OCI-LY1 (cell line): ENCODE data around the gene OLFML1.

Source experiments
- H2AFZ ChIP-seq: fragments of 200-600 bp; sonication (generic), shearing (Covaris generic); 2 replicates; pipeline ENCODE4 v1.6.0; 2014; ENCODE audit warnings: antibody characterized with exemption, mild to moderate bottlenecking, low read length
- H3F3A ChIP-seq: fragments of 200-600 bp; sonication (generic), shearing (Covaris generic); 2 replicates; pipeline ENCODE4 v1.6.0; 2014; ENCODE audit warnings: mild to moderate bottlenecking, antibody characterized with exemption, low read length, moderate library complexity; ENCODE audit not compliant: insufficient read depth
- H3K27ac ChIP-seq: fragments of 200-600 bp; sonication (generic); 2 replicates; pipeline ENCODE4 v1.5.1; 2014; ENCODE audit warnings: low read length, mixed run types, mild to moderate bottlenecking, low read depth; ENCODE audit not compliant: poor library complexity, severe bottlenecking
- H3K27me3 ChIP-seq: fragments of 200-600 bp; sonication (generic); 2 replicates; pipeline ENCODE4 v1.6.0; 2014; ENCODE audit warnings: antibody characterized with exemption, mild to moderate bottlenecking, low read length, moderate library complexity; ENCODE audit not compliant: insufficient read depth
- H3K36me3 ChIP-seq: fragments of 200-600 bp; sonication (generic); 2 replicates; pipeline ENCODE4 v1.6.1; 2014; ENCODE audit warnings: mild to moderate bottlenecking, antibody characterized with exemption, low read length, moderate library complexity, mixed read lengths; ENCODE audit not compliant: insufficient read depth
- H3K4me1 ChIP-seq: fragments of 200-600 bp; sonication (generic); 2 replicates; pipeline ENCODE4 v1.5.1; 2014; ENCODE audit warnings: mild to moderate bottlenecking, low read length, moderate library complexity; ENCODE audit not compliant: insufficient read depth, severe bottlenecking
- H3K4me2 ChIP-seq: fragments of 200-600 bp; sonication (generic), shearing (Covaris generic); 2 replicates; pipeline ENCODE4 v1.6.1; 2014; ENCODE audit warnings: low read length
- H3K4me3 ChIP-seq: fragments of 200-600 bp; sonication (generic); 2 replicates; pipeline ENCODE4 v1.5.1; 2014; ENCODE audit warnings: low read length, low read depth, mild to moderate bottlenecking, mixed read lengths; ENCODE audit not compliant: poor library complexity, severe bottlenecking
- H3K79me2 ChIP-seq: fragments of 200-600 bp; shearing (Covaris generic); 2 replicates; pipeline ENCODE4 v1.6.1; 2016; ENCODE audit warnings: mixed run types, low read length, mixed read lengths; ENCODE audit not compliant: insufficient read depth
- H3K9ac ChIP-seq: fragments of 200-600 bp; sonication (generic), shearing (Covaris generic); 2 replicates; pipeline ENCODE4 v1.6.1; 2014; ENCODE audit warnings: mild to moderate bottlenecking, low read length, mixed read lengths
- H3K9me2 ChIP-seq: fragments of 200-600 bp; sonication (generic), shearing (Covaris generic); 2 replicates; pipeline ENCODE4 v1.6.1; 2014; ENCODE audit warnings: low read depth, mild to moderate bottlenecking, low read length, mixed read lengths
- H3K9me3 ChIP-seq: fragments of 200-600 bp; shearing (Covaris generic); 2 replicates; pipeline ENCODE4 v1.6.1; 2014; ENCODE audit warnings: low read length, mixed read lengths
- H4K20me1 ChIP-seq: fragments of 200-600 bp; sonication (generic), shearing (Covaris generic); 2 replicates; pipeline ENCODE4 v1.6.0; 2016; ENCODE audit warnings: mild to moderate bottlenecking, low read length; ENCODE audit not compliant: insufficient read depth
- CTCF ChIP-seq: fragments of 200-600 bp; sonication (generic), shearing (Covaris generic); IDR thresholded peaks from 2 replicates; pipeline ENCODE4 v1.5.1; 2017; ENCODE audit warnings: mild to moderate bottlenecking, antibody characterized with exemption, low read length, moderate library complexity, mixed read lengths
- EZH2 ChIP-seq: fragments of 200-600 bp; sonication (generic), shearing (Covaris generic); IDR thresholded peaks from 2 replicates; pipeline ENCODE4 v1.8.0; 2017; ENCODE audit warnings: borderline replicate concordance, mixed run types, mild to moderate bottlenecking, antibody characterized with exemption, low read length, moderate library complexity, mixed read lengths

Gene OLFML1

DNA sequence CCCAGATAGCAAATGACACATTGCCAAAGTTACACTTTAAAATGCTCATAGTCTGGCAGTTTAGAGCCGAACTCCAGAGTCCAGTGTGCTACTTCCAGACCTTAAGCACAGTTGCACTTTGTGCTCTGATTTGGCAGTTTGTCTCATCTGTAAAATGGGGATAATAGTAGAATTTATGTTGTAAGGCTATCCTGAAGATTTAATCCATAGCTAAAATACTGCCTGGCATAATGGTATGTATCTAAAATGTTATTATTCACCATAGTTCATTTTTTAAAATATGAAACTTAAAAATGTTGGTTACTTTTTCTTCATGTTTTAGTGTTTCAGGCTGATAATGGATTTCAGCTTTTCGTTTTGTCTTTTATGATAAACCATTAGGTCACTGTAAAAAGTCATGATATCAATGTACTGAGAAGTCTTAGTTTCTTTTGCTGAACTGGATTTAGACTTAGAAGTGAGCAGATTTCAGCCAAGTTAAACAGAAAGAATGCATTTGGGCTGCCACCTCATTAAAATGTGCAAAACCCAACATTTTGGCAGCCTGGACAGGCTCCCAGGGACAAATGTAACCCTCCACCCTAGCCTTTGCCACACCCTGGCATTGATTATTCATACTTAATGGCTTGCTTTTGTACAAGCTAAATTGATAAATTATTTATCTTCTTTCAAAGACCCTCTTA lies 933 bp downstream of the OLFML1 start:
- Histone ChIP-seq H3K4me1 (no peaks in the 10 kb centered on the region), H3K4me3 (no peak overlapping the region), H3K4me2 (no peak overlapping the region), H4K20me1 (no peaks in the 10 kb centered on the region), H3F3A (no peaks in the 10 kb centered on the region), H3K79me2 (no peaks in the 10 kb centered on the region), H3K27ac (no peak overlapping the region), H3K9me3 (no peaks in the 10 kb centered on the region), H3K36me3 (no peaks in the 10 kb centered on the region), H3K9ac (no peak overlapping the region), H3K9me2 (no peaks in the 10 kb centered on the region), H2AFZ (no peak overlapping the region), H3K27me3 (no peaks in the 10 kb centered on the region; the same call in 1 of the 2 replicates)
- TF ChIP-seq EZH2 (no peak), CTCF (no peak)

DNA sequence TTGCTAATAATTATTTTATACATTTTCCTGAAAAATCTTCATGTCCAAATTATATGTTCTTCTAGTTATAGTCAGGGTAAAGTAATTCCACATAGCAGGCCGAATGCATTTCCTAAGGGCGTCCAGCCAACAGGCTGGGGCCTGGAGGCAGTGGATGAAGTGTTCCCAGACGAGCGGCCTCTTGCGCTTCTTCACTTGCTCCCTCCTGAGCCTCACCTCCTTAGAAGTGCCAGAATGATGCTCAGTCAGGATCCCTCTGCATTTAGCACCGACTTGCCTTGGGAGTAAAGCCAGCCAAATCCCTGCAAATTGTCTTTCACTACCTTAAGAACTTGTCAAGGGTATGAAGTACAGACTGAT lies 1.5 kb downstream of the OLFML1 start:
- Histone ChIP-seq H3K27me3 (no peaks in the 10 kb centered on the region; the same call in 1 of the 2 replicates), H2AFZ (no peak overlapping the region), H3K36me3 (no peaks in the 10 kb centered on the region), H4K20me1 (no peaks in the 10 kb centered on the region), H3K4me3 (no peak overlapping the region), H3K9ac (no peak overlapping the region), H3K4me2 (no peak overlapping the region), H3F3A (no peaks in the 10 kb centered on the region), H3K4me1 (no peaks in the 10 kb centered on the region), H3K9me3 (no peaks in the 10 kb centered on the region), H3K9me2 (no peaks in the 10 kb centered on the region), H3K79me2 (no peaks in the 10 kb centered on the region), H3K27ac (no peak overlapping the region)
- TF ChIP-seq EZH2 (no peak), CTCF (no peak)

GRCh38 chr11:7487360-7487759 lies 2.1 kb downstream of the OLFML1 start:
- Histone ChIP-seq H3K9ac (no peak overlapping the region), H4K20me1 (no peaks in the 10 kb centered on the region), H3K4me2 (no peak overlapping the region), H3K4me1 (no peaks in the 10 kb centered on the region), H3K4me3 (no peak overlapping the region), H3K9me2 (no peaks in the 10 kb centered on the region), H3K27me3 (no peaks in the 10 kb centered on the region; the same call in 1 of the 2 replicates), H2AFZ (no peak overlapping the region), H3K36me3 (no peaks in the 10 kb centered on the region), H3F3A (no peaks in the 10 kb centered on the region), H3K9me3 (no peaks in the 10 kb centered on the region), H3K27ac (no peak overlapping the region), H3K79me2 (no peaks in the 10 kb centered on the region)
- TF ChIP-seq CTCF (no peak), EZH2 (no peak)
